Measurements from ENCODE around the gene MGAT1. TPM values are rescaled to one million over a fixed set of nuclear protein-coding genes. Genes with fewer than 3 reads are reported as not detected.

Gene MGAT1
- total RNA-seq, 1 donor from 2014 or later: 183 TPM

DNA sequence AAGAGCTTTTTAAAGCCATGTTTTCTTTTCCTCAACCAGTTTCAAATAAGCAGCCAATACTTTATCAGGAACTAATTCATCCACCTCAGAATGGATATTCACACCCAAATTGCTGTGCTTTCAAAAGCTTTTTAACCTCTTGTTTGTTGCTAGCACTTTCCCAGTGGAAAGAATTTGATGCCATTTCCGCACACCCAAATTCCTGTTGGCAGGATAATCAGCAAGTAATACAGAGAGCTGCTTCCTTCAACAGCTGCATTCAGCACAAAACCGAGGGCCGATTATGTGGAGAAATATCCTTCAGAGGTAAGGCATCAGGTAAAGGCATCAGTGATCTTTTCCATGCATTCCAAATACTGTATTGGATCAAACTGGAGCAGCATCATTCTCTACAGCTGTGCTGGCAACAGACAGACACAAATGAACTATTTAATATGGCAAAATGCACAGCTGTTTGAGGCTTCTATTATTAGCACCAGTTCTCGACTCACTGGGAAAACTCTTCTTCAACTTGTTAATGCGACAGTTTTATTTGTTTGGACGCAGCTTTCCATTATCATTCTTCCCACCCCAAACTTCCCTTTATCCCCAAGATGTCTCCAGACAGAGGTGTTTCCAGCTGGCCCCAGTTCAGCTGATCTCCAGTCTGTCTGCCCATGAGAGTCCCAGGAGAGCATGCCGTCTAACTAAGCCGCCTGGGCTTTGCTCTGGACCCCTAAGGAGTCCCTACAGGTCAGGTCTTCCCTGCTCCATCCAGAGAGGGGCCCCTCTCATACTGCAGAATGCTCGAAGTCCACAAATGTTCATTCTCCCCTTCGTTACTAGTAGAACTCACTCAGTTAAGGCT, 22.2 kb upstream of the MGAT1 start:
- no peak for DNase-seq (ENCODE audit: extremely low read depth, low read depth, low spot score)

DNA sequence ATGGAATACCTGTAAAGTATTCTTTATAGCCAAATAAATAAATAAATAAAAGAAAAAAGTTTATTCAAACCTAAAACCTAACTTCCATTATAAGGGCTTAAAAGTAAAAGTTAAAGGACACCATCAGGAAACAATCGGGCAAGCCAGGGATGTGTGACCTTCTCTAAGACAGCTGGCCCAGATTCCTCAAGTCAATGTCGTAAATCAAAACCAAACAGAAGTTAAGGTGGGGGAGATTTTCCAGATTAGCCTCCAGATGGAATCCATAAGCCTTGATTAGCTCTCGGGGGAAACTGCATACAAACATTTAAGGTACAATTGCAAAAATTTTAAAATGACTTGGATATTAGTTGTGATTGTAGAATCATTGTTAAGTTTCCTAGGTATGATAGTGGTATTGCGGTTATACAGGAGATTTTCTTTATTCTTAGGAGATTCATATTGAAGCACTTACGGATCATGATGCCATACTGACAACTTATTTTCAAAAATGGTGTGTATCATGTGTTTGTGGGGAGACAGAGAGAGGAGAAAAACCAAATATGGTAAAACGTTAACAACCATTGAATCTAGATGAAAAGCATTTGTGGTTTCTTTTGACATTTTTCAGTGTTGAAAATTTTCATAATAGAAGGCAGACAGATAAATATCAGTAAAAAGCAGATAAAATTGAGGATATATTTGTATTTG, 21.5 kb upstream of the MGAT1 start:
- DNase-seq (ENCODE audit: extremely low read depth, low read depth, low spot score): no peak

DNA sequence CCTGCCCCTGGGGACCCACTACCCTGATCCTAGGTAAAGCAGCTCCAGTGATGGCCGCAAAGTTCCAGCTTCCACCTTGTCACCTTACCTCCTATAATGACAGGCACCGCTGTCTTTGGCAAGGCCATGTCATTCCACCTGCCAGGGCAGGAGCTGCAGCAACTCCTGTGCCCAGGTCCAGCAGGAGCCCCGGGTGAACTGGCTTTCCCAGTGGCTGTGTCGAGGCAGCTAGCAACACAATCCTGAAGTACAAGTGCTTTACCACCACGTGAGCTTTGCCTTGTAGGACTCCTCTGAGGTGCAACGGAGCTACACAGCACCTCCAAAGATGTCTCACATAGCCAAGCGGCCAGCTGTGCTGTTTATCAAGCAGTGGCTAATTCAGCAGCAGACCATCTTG, 20.7 kb upstream of the MGAT1 start:
- DNase-seq (ENCODE audit: extremely low read depth, low read depth, low spot score): no peak

DNA sequence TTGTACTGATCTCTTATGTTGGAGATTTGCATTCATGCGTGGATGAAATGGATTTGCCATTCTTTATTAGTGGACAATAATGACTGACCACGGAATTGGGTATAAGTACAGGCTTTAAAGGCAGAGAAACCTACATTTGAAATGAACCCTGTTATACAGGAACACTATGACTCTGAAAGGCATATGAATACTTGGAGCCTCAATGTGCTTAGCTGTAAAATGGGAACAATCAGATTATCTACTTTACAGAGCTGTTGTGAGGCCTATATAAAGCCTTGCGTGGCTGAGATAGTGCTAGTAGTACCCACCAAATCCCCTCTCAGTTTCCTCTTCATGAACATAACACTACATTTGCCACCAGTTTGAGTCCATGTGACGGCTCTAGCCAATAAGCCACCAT, 18.9 kb upstream of the MGAT1 start:
- no peak for DNase-seq (ENCODE audit: extremely low read depth, low read depth, low spot score)

DNA sequence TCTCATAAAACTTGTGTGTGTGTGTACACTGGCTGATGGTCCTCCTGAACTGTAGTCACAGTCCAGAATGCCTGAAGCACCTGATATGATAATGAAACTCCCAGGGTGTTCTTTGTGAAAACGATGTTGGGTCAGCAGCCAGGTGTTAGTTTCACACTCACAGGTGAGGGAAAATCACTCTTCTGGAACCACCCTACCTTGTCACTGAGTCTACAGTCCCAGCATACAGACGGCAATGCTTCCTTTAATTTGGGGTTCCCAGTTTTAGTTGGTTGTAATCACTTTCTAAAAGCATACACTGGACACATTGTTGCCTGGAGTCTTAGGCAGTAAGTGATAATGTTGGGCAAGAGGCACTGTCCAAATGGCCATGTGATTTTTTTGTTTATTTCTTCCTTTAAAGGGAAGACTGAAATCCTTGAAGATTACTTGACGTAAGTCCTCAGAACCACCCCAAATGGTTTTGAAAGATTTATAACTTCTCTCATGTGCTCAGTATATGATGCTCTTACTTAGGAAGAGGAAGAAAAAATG, 18.2 kb upstream of the MGAT1 start:
- DNase-seq (ENCODE audit: extremely low read depth, low read depth, low spot score): no peak

DNA sequence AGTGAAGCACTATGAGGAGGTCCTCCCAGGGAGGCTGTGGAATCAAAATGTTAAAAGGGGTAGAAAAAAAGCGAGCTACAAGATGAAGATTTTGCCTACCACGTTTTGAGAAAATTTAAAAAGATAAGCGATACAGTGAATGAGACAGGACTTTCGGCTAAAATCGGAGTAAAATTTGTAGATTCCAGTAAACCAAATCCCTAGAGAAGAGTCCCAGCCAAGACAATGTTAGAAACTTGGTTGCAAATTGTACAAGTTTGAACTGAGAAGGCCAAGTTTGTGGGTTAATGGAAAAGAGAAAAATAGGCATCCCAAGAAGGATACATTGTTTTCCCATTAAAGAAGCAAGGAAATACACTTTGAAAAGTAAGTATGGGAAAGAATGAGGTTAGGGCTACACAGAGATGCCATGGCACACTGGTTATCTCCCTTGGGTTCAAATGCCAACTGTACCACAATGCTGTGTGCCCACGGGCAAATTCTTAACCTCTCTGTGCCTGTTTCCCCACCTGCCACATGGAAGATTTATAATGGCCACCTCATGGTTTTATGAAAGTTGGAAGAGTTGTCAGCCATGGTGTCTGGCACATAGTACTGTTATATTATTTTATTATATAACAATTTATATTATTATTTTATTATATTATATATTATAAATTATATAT, 16.2 kb upstream of the MGAT1 start:
- DNase-seq (ENCODE audit: extremely low read depth, low read depth, low spot score): no peak

DNA sequence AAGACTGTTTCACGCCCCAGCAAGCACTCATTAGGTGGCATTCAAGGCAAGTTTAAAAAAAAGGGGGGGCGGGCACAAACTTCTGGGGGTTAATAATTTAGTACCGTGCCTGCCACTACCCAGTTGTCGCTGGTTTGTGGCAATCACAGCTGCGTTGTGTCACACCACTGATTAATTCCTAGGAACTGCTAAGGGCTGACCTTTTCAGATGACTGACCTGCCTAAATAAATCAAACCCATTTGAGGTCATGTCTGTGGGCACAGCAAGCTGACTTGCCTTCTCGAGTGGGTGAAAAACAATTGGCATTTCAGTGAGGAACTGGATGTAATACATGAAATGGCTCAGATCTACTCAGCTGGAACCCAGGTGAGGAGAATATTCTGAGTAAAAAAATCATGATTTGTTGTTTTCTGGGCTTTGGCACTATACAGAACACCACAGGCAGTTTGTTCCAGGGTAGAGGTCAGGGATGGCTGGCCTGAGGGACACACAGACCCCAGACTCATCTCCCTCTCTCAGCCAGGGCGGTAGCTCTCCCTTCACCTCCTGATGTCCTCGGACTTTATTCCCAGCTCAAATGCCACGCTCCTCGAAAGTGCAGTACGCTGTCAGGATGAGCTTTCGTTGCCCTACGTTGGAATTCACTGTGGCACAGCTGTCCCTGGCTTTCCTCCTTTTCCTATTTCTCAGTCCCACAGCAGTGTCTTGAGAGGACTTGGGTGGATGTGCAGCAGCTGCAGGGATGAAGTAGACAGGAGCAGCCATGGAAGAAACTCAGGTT, 15.5 kb upstream of the MGAT1 start:
- no peak for DNase-seq (ENCODE audit: extremely low read depth, low read depth, low spot score)

DNA sequence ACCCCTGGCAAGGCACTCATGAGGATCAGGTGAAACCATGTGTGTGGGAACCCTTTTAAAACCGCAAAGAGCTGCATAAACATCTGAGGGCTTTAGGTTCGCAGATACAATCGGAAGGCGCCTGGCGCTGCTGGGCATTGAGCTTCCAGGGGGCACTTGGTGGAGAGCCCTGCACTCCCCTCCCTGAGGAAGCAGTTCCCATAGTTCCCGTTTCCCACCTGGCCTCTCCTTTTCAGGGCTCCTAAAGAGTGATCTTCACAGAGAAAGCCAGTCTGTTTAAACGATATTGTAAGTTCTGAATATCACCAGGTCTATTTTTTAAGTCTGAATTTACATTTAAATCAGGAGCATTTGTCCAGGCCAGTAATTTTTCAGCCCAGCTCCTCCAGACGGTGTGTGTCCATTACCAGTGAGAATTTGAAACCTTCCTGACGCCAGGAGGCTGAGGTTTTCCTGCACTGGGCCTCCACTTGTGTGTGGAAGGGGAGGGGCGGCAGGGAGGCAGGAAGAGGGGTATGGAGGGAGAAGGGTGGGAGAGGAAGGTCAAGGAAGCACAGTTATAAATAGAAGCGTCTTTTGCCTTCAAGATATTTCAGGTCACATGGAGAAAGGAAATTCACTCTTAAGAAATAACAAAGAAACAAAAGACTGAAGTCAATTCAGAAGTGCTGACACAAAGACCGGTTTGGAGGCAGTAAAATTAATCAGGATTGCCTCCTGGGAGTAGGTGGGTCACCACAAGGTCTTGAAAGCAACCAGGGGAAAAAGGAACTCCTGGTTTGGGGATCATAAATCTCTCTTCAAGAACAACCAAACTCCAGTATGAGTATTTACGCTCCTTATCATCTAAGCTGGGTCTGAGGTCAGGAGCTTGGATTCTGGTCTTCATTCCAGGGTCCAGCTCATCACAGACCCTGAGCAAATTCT, 14.3 kb upstream of the MGAT1 start:
- no peak for DNase-seq (ENCODE audit: extremely low read depth, low read depth, low spot score)

DNA sequence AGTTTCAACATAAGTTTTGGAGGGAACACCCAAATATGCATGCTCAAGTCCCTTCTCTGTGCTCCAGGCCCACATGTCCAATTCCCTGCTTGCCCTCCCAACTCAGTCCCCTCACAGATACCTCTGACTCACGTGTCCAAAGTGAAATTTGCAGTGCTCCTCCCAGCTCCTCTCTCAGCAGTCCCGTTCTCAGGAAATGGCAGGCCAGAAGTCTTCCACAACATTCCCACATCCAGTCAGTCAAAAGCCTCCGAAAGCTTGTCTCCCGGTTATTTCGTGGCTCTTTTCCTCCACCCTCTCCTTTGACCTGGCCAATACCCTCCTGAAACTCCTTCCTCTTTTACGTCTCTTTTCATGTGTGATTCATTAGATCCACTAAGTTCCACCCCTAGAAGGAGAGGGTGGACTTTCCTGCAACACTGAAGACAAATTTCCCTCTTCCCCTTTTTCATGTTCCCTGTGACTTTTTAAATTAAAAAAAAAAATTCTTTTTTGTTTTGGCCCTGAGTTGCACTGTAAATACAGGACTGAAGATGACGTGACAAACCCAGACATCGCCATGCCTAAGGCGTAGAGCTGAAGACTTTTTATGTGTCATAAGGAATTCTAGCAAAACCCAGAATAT, 12.8 kb upstream of the MGAT1 start:
- DNase-seq (ENCODE audit: extremely low read depth, low read depth, low spot score): no peak

DNA sequence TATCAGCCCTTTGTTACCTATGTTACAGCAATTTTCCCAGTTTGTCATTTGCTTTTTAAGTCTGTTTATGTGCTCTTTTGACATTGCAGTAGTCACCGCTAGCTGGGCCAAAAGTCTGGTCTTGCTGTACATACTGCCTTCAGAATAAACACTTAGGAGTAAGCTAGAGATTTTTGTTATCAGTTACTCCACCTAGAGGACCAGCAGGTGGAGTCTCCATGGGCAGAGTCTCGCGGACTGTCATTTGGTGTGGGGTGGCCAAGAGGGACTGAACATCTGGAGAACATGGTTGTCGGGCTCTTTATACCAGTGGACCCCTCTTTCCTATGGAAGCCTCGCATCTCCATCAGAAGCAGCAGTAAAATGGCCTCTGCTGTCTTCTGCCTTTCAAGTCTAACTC, 10.8 kb upstream of the MGAT1 start:
- no peak for DNase-seq (ENCODE audit: extremely low read depth, low read depth, low spot score)

DNA sequence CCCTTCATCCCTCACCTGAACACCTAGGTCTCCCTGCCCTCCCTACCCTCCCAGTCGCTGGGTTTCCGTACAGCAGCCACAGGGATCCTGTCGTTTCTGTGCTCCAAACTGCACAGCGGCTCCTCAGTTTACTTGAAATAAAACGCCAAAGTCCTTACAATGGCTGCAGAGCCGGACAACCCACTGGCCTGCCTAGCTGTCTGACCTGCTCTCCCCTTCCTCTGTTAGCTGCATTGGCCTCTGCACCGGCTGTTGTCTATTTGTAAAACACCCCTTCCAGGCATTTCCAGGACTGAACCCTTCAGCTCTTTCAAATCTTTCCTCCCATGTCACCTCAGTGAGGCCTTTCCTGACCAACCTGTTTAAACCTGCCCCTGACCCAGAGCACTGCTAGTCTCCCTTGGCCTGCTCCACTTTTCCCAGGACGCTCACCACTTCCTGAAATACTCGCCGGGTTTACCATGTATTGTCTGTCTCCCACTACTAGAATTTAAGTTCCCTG, 9.1 kb upstream of the MGAT1 start:
- no peak for DNase-seq (ENCODE audit: extremely low read depth, low read depth, low spot score)

DNA sequence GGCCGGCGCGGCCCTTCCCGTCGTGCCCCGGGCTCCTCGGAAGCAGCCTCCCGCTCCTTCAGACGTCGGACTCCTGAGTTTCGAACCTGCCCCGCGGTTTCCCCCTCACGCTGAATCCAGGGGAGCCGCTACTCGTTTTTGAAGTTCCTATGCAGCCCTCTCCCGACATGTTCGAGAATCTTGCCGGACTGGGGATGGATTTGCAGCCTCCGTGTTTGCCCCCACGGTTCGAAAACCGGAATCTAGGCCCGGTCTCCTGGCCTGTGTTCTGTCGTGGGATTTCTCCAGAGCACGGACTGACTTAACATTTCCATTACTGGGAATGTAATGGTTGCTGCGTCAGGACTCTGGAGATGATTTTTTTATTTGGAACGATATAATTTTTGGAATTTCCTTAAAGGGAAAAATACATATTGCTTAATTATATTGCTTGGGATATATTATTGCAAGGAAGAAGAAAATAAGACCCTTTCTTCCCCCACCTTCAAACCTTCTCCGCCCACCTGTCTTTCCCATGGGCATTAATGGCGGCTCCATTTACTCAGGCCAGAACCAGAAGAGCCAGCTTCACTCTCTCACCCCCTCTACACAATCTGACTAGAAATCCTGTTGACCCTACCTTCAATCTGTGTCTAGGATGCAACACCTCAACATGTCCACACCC, 8.5 kb upstream of the MGAT1 start:
- no peak for DNase-seq (ENCODE audit: extremely low read depth, low read depth, low spot score)

DNA sequence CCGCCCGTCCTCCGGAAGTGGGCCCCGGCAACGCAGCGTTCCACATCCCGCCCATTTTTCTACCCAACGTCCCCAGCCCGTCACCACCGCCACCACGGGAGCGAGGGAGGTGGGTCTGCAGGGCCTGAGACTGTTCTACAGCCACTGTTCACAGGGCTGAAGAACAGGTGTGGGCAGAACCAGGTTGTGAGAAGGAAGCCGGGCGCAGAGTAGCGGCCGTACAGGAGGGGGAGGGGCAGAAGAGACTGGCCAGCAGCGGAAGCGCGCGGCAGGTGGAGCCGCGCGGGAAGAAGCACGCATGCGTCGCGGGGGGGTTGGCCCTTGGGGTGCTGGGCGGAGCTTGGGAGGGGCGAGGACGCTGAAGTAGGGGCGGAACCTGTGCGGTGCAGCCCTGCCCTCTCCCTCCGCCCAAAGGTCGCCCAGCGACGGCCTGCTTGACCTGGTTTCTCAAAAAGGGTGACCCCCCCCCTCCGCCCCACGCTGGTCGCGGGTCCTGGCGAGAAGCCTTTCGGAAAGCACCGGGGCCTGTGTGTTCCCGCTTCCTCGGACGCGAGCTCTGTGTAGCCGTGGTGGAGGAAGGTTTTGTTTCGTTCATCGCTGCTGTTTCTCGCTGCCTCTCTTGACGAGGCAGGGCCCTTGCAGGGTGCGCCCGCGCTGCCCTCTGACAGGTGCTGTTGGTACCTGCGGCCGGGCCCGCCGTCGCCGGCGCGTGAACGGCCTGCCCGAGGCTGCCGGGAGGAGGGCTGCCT, 7.8 kb upstream of the MGAT1 start:
- DNase-seq (ENCODE audit: extremely low read depth, low read depth, low spot score): no peak

DNA sequence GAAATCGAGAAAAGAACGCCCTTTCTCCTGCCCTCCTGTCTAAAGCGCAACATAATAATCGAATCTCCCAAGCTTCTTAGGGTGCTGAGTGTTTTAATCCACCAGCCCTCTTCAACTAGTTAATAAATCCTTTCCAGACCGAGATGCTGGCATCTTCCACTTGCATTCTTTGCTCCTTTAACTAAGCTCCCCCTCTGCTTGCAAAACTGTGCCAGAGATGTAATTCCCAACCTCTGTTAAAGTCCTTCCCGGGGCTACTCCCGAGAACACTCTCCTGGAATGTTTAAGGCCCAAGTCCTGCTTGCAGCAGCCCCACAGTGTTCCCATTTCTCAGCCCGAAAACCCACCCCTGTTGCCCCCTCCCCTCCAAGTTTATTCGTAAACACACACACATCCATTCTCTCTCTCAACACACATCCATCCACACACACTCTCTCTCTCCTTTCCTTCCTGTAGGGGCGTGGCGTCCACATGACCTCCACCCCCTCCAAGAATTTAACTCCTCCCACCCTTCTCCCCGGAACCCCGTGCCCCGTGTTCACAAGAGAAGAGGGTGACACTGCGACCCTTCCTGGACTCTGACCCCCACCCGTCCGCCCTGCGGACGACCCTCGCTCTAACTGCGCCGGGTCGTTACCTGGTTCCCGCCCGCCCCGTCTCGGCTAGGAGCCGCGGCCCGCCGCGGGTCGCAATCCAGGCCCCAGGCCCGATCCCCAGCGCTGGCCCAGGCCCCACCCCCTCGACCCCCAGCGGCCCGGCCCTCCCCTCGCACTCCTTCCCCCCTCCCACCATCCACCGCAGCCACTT, 7.0 kb upstream of the MGAT1 start:
- no peak for DNase-seq (ENCODE audit: extremely low read depth, low read depth, low spot score)

DNA sequence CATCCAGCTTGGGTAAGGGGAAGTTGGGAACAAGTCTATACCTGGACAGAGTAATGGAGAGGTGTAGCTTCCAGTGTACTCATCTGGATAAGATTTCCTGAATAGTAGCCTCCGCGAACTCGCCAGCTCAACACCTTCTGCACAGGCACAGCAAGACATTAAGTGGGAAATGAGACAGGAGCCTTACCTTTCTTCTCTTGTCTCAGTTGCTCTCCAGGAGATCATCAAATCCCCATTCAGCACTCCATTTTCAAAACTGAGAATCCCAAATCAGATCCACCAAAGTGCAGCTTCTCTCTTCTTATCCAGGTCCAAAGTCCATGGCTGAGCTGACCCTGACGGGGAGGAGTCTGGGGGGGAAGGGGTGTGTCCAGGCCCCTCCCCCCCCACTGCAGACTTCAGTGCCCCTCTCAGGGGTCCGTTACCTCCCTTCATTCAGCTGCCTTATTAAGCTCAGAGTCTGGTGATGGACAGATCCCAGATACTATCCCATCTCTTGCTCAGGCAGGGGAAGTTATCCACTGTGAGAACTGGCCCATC, 5.9 kb upstream of the MGAT1 start:
- DNase-seq (ENCODE audit: extremely low read depth, low read depth, low spot score): no peak

DNA sequence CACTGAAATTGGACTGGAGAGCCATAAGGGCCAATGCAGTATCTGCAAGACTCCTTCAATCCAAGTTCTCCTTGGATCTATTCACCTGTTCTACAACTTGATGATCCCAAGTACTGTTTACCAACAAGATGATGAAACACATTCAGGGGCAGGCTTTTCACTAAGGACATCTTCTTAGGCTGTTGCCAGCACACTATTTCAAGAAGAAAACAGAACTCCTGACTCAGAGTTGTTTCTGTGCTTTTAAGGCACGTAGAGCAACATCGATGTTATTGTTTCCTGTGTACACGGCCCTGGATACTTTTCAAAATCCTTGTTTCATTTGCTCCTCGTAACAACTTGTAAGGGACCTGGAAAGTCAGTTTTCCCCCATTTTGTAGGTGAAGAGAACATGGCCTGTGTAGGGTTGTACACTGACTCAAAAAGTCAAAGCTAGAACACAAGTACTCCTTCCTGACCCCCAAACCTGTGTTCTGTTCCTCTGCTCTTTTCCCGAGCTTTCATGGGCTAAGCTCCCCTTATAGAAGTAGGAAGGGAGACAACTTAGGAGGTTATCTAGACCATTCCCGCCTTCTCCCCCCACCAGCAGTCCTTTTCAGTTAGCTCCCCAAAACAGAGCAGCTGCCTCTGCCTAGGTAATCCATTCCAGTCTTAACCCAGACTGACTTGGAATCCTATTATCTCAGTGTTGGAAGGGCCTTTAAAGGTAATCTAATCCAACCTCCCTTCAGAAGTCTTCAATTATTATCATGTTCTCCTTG, 5.2 kb upstream of the MGAT1 start:
- no peak for DNase-seq (ENCODE audit: extremely low read depth, low read depth, low spot score)

Data from glomerular endothelial cell (primary cell).